ENCODE measurements around the gene CAMTA1.

The CAMTA1 gene

DNA sequence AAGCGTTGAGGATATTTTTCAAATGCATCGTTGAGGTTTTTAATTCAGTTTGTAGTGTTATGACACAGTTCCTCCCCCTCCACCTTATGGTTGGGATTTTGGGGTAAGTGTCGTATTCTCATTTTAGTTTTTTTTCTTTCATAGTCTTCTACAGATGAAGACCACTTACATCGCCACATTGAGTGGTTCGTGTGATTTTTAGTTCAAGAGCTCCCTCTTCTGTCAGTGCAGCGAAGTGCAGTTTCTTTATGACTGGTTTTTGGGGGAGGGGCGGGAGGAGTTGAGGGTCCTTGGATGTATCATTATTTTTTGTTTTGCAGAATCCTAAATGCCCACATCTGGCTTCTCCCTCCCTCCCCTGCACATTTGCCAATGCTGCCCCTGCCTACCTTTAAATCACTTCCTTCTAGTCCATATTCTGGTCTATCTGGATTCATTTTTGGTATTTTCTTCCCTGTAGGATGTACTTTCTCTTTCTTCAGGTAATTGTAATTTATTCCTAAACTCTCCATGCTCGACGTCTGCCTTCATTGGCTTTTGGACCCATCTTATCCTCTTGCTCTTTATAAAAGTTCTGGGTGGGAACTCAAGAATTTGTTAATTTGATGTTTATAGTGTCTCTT, 433.1 kb downstream of the CAMTA1 start:
- no peak for ATAC-seq
- H3K4me3 Mint-ChIP-seq = no peak overlapping the region
- H3K27me3 Mint-ChIP-seq = peaks cover 44% of the 10 kb centered on the region
- H3K4me1 Mint-ChIP-seq = no peaks in the 10 kb centered on the region
- no peaks in the 10 kb centered on the region for H3K36me3 Mint-ChIP-seq
- H3K27ac Mint-ChIP-seq = no peak overlapping the region
- peaks cover 8% of the 10 kb centered on the region for H3K9me3 Mint-ChIP-seq

DNA sequence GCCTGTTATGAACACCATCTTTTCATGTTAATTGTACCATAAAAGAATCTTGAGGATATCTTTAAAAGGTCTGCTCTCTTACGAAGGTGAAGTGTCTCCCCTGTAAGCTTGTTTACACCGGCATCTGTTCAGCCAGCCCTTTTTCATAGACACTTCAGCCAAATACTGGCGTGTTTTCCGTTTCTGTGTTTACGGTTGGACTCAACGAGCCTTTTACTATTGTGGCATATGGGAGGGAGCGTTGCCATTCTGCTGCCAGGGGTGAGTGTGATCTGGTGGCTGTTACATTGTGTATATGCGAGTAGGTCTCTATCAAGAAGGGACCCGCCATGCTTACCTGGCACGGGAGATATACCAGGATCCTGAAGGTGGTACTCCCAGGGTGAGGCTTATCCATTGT, 433.8 kb downstream of the CAMTA1 start:
- no peak for ATAC-seq
- no peak overlapping the region for H3K27ac Mint-ChIP-seq
- H3K9me3 Mint-ChIP-seq = peaks cover 8% of the 10 kb centered on the region
- H3K4me1 Mint-ChIP-seq = no peaks in the 10 kb centered on the region
- H3K36me3 Mint-ChIP-seq = no peaks in the 10 kb centered on the region
- H3K4me3 Mint-ChIP-seq = no peak overlapping the region
- peaks cover 44% of the 10 kb centered on the region for H3K27me3 Mint-ChIP-seq

DNA sequence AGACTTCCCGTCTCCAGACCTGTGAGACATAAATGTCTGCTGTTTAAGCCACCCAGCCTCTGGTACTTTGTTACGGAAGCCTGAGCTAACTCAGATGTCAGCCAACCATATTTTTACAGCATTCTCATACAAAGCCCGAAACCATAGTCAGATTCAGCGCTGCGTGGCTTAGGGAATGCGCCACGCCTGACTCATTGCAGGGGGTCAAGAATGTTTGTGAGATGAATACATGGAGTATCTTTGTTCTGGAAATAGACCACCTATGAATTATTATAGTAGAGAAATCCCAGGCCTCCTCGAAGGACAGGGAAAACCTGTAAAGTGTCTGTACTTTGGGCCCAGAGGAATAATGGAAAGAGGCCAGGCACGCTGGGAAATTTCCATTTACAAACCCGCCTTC, 434.8 kb downstream of the CAMTA1 start:
- peaks cover 8% of the 10 kb centered on the region for H3K9me3 Mint-ChIP-seq
- no peak for ATAC-seq

DNA sequence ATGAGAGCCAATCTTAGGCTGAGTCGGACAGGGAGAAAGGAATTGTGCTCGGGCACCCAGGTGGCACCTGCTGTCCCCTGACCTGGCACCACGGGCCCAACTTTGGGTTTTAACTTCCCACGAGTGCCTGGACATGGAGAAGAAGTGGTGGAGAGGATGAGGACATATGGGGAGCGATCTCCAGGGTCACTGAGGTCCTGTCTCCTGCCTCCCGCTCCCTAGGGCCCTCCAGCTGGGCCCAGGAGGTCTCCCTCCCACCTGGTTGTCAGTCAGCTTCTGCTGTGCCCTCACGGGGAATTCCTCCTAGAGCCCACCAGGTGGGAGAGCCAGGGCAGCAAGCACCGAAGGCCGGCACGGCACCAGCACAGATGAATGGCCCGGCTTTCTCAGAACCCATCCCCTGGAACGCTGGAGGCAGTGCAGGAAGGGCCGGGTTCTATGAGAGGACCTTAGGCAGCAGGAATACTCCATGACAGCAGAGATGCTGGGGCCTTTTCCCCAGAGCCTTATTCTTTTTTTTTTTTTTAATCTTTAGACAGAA, 435.5 kb downstream of the CAMTA1 start:
- Mint-ChIP-seq H3K4me3 (no peak overlapping the region), H3K27ac (no peak overlapping the region), H3K36me3 (no peaks in the 10 kb centered on the region), H3K9me3 (peaks cover 8% of the 10 kb centered on the region), H3K4me1 (no peaks in the 10 kb centered on the region), H3K27me3 (peaks cover 41% of the 10 kb centered on the region)
- no peak for ATAC-seq

More for the DNA sequence above, 434.8 kb downstream of the CAMTA1 start:
- H3K4me3 Mint-ChIP-seq = no peak overlapping the region
- H3K27ac Mint-ChIP-seq = no peak overlapping the region
- peaks cover 44% of the 10 kb centered on the region for H3K27me3 Mint-ChIP-seq
- no peaks in the 10 kb centered on the region for H3K36me3 Mint-ChIP-seq
- H3K4me1 Mint-ChIP-seq = no peaks in the 10 kb centered on the region

DNA sequence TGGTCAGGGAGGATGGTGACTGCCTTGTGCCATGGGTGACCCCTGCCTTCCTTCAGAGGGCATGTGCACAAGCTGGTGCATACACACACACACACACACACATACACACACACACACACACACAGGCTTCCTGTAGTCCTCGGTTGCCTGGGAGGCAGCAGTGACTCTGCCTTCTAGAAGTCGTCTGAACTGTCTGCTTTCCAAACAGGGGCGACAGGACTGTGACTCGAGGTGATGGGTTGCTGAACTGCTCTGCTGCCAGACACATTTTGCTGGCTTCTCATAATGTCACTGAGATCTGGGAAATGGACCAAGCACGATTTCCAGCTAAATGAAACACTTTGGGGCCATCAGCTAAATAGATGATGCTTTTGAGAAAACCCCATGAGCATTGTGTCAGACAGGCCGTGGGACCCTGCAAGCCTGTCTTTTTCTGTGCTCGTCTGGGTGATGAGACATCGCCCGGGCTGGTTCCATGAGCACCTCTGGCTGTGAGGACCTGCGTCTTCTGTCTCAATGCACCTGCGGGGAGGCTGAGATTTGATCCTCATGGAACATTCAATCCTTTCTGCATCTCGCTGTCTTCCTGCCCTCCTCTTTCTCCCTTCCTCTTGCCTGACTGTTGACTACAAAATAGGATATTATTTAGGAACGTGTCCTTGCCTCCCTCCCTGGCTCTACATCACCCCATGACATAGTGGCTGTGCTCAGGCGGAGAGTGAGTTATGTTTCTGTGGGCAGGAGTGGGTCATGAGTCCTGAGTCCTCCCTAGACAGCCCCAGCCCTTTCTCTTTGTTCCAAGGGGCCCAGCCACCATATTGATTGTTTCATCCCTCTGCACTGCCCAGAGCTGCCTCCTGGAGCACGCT, 436.8 kb downstream of the CAMTA1 start:
- Mint-ChIP-seq H3K27ac (no peak overlapping the region), H3K36me3 (no peaks in the 10 kb centered on the region), H3K9me3 (peaks cover 8% of the 10 kb centered on the region), H3K4me3 (no peak overlapping the region), H3K4me1 (no peaks in the 10 kb centered on the region), H3K27me3 (peaks cover 29% of the 10 kb centered on the region)
- no peak for ATAC-seq

DNA sequence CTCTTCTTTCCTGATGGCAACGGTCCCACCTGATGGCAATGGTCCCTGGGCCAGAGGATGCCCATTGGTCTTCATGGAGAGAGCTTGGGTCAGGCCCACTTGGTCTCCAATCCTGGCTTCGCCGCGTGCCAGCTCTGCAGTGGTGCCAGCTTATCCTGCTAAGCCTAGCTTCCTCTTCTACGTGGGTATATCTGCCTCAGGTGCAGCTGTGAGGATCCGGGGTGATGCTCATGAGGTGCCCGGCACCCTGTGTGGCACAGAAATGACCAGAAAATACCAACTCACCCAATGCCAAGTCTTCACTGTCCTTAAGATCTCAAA, 437.4 kb downstream of the CAMTA1 start:
- peaks cover 23% of the 10 kb centered on the region for H3K27me3 Mint-ChIP-seq
- no peaks in the 10 kb centered on the region for H3K36me3 Mint-ChIP-seq
- no peak for ATAC-seq
- H3K27ac Mint-ChIP-seq = no peak overlapping the region
- peaks cover 7% of the 10 kb centered on the region for H3K9me3 Mint-ChIP-seq
- H3K4me1 Mint-ChIP-seq = no peaks in the 10 kb centered on the region
- no peak overlapping the region for H3K4me3 Mint-ChIP-seq

DNA sequence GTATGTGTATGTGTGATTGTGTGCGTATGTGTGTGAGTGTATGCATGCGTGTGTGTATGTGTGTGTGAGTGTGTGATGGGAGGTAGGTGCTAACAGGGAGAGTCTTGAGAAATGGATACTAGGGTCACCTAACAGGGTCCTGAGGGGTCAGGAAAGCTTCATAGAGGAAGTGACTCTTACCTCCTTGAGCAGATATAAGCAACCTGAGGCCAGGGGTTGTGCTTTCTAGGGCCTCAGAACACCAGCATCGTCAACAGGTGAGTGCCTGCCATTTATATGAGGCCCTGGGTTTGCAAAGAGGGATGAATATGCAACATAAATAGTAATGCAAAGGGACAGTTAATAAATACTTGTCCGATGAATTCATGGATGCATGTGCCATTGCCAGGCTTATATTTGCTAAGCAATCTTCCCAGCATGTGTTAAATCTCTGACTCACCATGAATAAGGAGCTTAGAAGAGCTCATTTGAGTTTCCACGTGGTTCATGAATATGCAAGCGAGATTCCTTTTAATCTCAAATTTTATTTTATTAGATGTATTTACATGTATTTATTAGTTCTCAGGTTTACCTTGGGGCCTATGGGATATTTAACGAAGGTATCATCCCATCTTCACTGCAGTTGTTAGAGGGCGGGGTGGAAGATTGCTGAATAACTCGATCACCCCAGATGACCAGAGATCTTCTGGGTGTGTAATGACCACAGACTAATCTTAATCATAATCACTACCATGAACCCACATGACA, 438.3 kb downstream of the CAMTA1 start:
- no peak for ATAC-seq
- Mint-ChIP-seq H3K9me3 (peaks cover 6% of the 10 kb centered on the region), H3K4me1 (no peaks in the 10 kb centered on the region), H3K4me3 (no peak overlapping the region), H3K36me3 (no peaks in the 10 kb centered on the region), H3K27me3 (peaks cover 19% of the 10 kb centered on the region), H3K27ac (no peak overlapping the region)

DNA sequence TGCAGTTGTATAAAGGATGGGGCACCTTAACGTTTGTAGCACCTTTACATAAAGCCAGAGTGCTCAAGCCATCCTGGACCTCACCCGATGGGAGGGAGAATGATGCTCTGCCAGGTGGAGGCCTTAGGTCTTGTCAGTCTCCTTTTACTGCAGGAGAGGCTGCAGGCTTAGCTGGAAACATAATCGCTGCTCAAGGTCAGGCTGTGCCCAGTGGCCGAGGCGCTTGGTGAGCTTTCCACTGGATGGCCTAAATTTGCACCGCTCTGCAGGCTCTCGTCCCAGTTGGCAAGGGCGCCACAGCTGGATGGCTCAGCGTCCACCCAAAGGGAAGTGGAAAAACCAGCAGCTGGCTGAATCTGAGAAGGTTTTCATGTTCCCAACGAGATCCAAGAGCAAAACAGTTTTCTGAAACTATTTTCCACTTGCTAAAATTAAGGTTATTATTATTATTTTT, 438.9 kb downstream of the CAMTA1 start:
- Mint-ChIP-seq H3K36me3 (no peaks in the 10 kb centered on the region), H3K4me3 (no peak overlapping the region), H3K27ac (no peak overlapping the region), H3K4me1 (no peaks in the 10 kb centered on the region), H3K9me3 (peaks cover 3% of the 10 kb centered on the region), H3K27me3 (peaks cover 19% of the 10 kb centered on the region)
- ATAC-seq = no peak

DNA sequence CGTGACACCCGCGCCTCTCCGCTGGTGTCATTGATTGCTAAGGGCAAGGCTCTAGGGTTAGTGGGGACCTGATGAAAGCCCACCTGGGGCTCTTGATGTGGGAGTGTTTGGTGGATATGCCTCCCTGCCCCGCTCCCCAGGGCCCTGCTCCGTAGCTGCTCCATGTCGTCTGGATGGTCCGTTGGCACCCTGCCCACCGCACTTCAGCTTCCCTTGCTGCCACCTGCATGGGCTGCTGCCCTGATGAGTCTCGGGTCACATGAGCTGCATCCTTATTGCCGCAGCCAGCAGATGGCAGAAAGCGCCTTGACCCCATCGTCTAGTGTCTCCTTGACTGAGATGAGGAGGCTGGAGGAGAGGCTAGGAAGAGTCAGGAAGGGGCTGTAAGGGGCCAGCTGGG, 439.4 kb downstream of the CAMTA1 start:
- Mint-ChIP-seq H3K27ac (no peak overlapping the region), H3K27me3 (peaks cover 19% of the 10 kb centered on the region), H3K36me3 (no peaks in the 10 kb centered on the region), H3K4me1 (no peaks in the 10 kb centered on the region), H3K4me3 (no peak overlapping the region), H3K9me3 (peaks cover under 1% of the 10 kb centered on the region)
- no peak for ATAC-seq

DNA sequence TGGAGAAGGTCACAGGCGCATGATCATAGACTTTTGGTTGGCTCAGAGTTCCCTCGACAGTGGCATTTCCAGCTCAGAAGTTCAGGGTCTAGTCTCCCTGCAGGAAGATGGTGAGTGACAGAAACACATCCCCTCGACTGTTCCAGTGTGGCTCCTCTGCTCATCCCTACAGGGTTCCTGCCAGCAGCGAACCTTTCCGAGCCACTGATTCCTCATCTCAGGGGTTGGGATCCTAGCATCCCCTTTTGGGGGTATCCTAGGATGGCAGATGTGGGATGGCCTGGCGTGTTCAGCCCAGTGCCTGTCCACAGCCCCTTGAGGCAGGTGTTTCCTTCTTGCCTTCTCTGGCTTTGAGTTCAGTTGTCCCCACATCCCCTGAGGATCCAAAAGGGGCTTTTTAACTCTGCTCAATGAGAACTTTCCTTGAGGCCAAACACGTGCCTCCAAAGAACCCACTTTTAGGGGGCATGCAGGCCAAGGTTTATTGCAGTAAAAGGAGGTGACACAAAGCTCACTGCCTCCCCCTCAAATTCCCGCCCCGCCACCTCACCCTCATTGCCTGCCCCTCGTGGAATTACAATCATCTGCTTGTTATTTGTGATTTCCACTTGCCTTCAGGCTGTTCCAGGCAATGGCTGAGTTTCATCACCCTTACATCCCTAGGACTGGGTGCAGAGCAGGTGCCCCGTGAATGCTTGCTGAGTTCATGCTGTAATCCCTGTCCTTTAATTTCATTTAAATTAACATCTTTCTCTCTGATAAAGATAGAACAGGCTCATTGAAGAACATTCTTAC, 440.7 kb downstream of the CAMTA1 start:
- Mint-ChIP-seq H3K4me1 (no peaks in the 10 kb centered on the region), H3K9me3 (no peaks in the 10 kb centered on the region), H3K27me3 (peaks cover 19% of the 10 kb centered on the region), H3K36me3 (no peaks in the 10 kb centered on the region), H3K27ac (no peak overlapping the region), H3K4me3 (no peak overlapping the region)
- no peak for ATAC-seq

DNA sequence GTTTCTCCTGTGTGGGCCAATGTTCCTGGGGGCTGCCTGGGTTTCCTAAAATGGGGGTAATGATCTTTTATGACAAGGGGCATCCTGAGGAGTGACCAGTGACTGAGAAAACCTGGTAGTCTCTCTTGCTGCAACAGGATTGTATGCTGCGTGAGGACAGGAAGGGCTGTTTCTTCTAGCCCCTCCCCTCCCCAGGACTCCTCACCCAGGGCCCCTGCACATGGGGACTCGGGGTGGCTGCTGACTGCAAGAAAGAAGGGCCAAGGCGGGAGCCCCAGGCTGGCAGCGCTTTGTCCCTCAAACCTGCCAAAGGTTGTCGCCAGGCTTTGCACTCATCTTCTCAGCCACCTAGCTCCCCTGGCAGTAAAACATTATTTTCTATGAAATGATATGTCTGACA, 442.4 kb downstream of the CAMTA1 start:
- Mint-ChIP-seq H3K27me3 (peaks cover 19% of the 10 kb centered on the region), H3K36me3 (no peaks in the 10 kb centered on the region), H3K9me3 (no peaks in the 10 kb centered on the region), H3K4me1 (no peaks in the 10 kb centered on the region), H3K27ac (no peak overlapping the region), H3K4me3 (no peak overlapping the region)
- ATAC-seq = no peak

DNA sequence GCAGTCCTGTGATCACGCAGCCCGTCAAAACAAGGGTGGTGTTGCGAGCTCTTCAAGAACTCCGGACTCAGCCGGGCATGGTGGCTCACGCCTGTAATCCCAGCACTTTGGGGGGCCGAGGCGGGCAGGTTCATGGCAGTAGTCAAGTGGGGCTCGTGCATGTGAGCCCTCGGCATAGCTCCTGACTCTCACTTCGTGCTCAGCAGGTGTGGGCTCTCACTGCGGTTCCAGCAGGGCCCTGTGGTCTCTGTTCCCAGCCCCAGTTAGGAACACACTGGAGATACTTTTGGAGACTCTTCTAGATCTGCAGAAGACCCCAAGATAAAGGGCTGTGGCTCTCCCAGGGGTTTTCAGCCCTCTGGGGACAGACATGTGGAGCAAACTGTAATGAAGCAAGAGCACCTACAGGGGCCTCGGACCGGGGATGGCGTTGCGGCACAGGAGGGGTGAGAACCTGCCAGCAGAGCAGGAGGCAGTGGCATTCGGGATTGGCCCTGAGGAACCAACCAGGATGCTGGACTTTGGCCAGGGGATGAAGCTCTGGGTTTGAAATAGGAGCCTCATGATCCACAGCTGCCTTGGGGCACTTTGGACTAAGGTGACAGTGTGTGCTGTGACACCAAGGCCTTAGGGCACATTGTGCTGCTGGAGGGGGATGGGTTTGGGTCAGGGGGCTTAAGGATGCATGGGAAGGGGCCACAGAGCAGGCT, 443.2 kb downstream of the CAMTA1 start:
- Mint-ChIP-seq H3K4me3 (no peak overlapping the region), H3K4me1 (no peaks in the 10 kb centered on the region), H3K27ac (no peak overlapping the region), H3K9me3 (no peaks in the 10 kb centered on the region), H3K36me3 (no peaks in the 10 kb centered on the region), H3K27me3 (peaks cover 19% of the 10 kb centered on the region)
- ATAC-seq = no peak

DNA sequence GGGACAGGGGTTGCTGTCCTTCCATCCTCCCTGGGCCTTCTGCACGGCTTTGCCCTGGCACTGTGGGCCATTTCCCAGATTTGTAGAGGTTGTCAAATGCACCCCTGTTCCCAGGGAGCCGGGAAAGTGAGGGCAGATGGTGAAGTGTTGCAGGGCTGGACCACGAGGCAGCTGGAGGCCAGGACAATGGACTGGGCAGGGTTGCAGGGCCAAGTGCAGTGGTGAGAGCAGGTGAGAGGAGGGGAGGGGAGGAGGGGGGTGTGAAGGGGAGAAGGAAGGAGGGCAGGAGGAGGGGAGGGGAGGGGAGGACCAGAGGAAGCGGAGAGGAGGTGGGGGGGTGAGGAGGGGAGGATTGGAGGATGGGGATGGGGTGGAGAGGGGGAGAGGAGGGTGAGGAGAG, 443.9 kb downstream of the CAMTA1 start:
- Mint-ChIP-seq H3K4me3 (no peak overlapping the region), H3K9me3 (no peaks in the 10 kb centered on the region), H3K27ac (no peak overlapping the region), H3K36me3 (no peaks in the 10 kb centered on the region), H3K27me3 (peaks cover 19% of the 10 kb centered on the region), H3K4me1 (no peaks in the 10 kb centered on the region)
- ATAC-seq = no peak
